ENCODE measurements around the gene TMEM33.

GRCh38 chr4:41998019-41998418 is 62.8 kb downstream of the TMEM33 start:
- TF ChIP-seq POLR2A (IDR thresholded peaks at IDR 0.05), result no peak
- no peak for TF ChIP-seq CTCF (IDR thresholded peaks at IDR 0.05)
